Measurements from ENCODE around the gene URB1.

GRCh38 chr21:32314806-32315205, 78.0 kb downstream of the URB1 start:
- no peak for TF ChIP-seq CTCF (IDR thresholded peaks at IDR 0.05)
- TF ChIP-seq POLR2A (IDR thresholded peaks at IDR 0.05): no peak
